Nephron progenitor cell (in vitro differentiated cells): ENCODE data around the gene ZBTB34.

Source experiments
- DNase-seq: peaks from one replicate; pipeline ENCODE4 v3.0.0; 2021
- H3K27ac Mint-ChIP-seq: 2 replicates; pipeline ENCODE4 v1.8.0; 2021; ENCODE audit warnings: mild to moderate bottlenecking, moderate library complexity, mixed read lengths
- H3K27me3 Mint-ChIP-seq: 2 replicates; pipeline ENCODE4 v1.8.0; 2021; ENCODE audit warnings: mild to moderate bottlenecking, low read depth, mixed read lengths; ENCODE audit not compliant: poor library complexity
- H3K36me3 Mint-ChIP-seq: 2 replicates; pipeline ENCODE4 v1.8.0; 2021; ENCODE audit warnings: low read depth, mixed read lengths
- H3K4me1 Mint-ChIP-seq: 2 replicates; pipeline ENCODE4 v1.8.0; 2021; ENCODE audit warnings: mixed read lengths
- H3K4me3 Mint-ChIP-seq: 2 replicates; pipeline ENCODE4 v1.8.0; 2021; ENCODE audit warnings: mild to moderate bottlenecking, moderate library complexity, mixed read lengths
- H3K9me3 Mint-ChIP-seq: 2 replicates; pipeline ENCODE4 v1.8.0; 2021; ENCODE audit warnings: mild to moderate bottlenecking, moderate library complexity, mixed read lengths
- CTCF ChIP-seq: fragments of 200-600 bp; sonication (generic); IDR thresholded peaks from 2 replicates; pipeline ENCODE4 v1.5.0; 2021; ENCODE audit warnings: antibody characterized with exemption

ZBTB34 gene

DNA sequence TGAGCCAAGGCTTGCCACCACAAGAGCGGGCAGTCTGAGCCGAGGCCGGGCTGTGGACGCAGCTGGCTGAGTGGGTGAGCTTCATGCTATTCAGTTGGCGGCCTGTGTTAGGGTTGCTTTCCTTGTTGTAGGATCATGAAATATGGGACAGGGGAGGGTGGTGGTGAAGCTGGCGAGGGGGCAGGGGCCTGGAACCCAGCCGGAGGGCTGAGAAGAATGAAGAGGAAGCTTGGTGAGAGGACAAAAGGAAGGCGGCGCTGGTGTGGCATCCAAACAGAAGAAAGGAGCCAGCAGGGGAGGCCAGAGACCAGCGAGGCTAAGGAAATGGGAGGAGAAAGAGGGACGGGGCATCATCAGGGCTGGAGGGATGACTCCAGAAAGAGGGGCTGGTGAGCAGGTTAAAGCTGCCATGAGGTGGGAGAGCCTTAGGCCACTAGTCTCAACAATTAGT is 72.5 kb downstream of the ZBTB34 start:
- no peak overlapping the region for H3K4me3 Mint-ChIP-seq
- H3K36me3 Mint-ChIP-seq: no peaks in the 10 kb centered on the region
- no peaks in the 10 kb centered on the region for H3K9me3 Mint-ChIP-seq
- H3K4me1 Mint-ChIP-seq: peaks cover 16% of the 10 kb centered on the region
- H3K27ac Mint-ChIP-seq: no peak overlapping the region
- H3K27me3 Mint-ChIP-seq: peaks cover 15% of the 10 kb centered on the region
- DNase-seq: no peak
- no peak for TF ChIP-seq CTCF

- no peak for DNase-seq
- H3K9me3 Mint-ChIP-seq: no peaks in the 10 kb centered on the region
- no peak for TF ChIP-seq CTCF
- no peak overlapping the region for H3K4me3 Mint-ChIP-seq
- peaks cover 19% of the 10 kb centered on the region for H3K27me3 Mint-ChIP-seq
- H3K4me1 Mint-ChIP-seq: peaks cover 16% of the 10 kb centered on the region
- no peaks in the 10 kb centered on the region for H3K36me3 Mint-ChIP-seq
- no peak overlapping the region for H3K27ac Mint-ChIP-seq
Measured at GRCh38 chr9:126933334-126933980, 73.0 kb downstream of the ZBTB34 start.

DNA sequence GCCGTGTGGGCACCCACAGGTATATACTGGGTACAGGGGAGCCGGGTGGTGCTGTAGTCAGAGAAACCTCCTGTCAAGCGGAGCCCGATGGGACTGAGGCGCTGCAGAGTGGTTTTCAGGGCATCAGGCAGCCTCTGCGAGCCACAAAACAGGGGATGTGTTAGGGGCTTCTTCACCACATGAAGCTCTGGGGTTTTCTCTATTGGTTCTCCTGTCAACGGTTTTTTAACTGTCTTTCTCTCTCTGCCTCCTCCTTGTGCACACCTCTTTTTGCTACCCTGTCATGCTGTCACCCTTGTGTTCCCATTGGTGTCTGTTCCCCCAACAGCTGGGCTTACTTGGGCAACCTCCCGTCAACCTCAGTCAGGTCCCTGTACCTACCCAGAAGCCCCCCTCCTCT is 74.0 kb downstream of the ZBTB34 start:
- no peak for DNase-seq
- H3K27me3 Mint-ChIP-seq: peaks cover 22% of the 10 kb centered on the region
- no peak overlapping the region for H3K4me3 Mint-ChIP-seq
- no peaks in the 10 kb centered on the region for H3K9me3 Mint-ChIP-seq
- H3K36me3 Mint-ChIP-seq: no peaks in the 10 kb centered on the region
- H3K27ac Mint-ChIP-seq: no peak overlapping the region
- peaks cover 12% of the 10 kb centered on the region for H3K4me1 Mint-ChIP-seq
- no peak for TF ChIP-seq CTCF
